HepG2 (cell line): ENCODE results near the gene GMCL2.

Experiments used
- ZNF530 ChIP-seq: sonication (generic); formaldehyde crosslinking; IDR thresholded peaks from 2 replicates; pipeline ENCODE4 v1.5.0; 2020; ENCODE audit warnings: low read depth, mild to moderate bottlenecking, missing genetic modification reagents
- TF ChIP-seq, protein P1 (sequence below): sonication (generic); formaldehyde crosslinking; IDR thresholded peaks from 2 replicates; pipeline ENCODE4 v1.8.1; 2022; ENCODE audit warnings: low read depth, mild to moderate bottlenecking, missing genetic modification reagents

- TF ChIP-seq ZNF530 (CRISPR knock-in tag), result no peak
- TF ChIP-seq, protein P1, sequence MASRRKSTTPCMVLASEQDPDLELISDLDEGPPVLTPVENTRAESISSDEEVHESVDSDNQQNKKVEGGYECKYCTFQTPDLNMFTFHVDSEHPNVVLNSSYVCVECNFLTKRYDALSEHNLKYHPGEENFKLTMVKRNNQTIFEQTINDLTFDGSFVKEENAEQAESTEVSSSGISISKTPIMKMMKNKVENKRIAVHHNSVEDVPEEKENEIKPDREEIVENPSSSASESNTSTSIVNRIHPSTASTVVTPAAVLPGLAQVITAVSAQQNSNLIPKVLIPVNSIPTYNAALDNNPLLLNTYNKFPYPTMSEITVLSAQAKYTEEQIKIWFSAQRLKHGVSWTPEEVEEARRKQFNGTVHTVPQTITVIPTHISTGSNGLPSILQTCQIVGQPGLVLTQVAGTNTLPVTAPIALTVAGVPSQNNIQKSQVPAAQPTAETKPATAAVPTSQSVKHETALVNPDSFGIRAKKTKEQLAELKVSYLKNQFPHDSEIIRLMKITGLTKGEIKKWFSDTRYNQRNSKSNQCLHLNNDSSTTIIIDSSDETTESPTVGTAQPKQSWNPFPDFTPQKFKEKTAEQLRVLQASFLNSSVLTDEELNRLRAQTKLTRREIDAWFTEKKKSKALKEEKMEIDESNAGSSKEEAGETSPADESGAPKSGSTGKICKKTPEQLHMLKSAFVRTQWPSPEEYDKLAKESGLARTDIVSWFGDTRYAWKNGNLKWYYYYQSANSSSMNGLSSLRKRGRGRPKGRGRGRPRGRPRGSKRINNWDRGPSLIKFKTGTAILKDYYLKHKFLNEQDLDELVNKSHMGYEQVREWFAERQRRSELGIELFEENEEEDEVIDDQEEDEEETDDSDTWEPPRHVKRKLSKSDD (CRISPR knock-in tag), result no peak
Measured at GRCh38 chr5:178223828-178224335, 36.7 kb upstream of the GMCL2 start.
